ENCODE measurements around the gene LYZL4.

The LYZL4 gene

GRCh38 chr3:42381551-42382082 lies 28.8 kb downstream of the LYZL4 start:
- no peak for DNase-seq (ENCODE audit: low read depth, low spot score)

GRCh38 chr3:42377681-42378080 lies 32.7 kb downstream of the LYZL4 start:
- no peak overlapping the region for H3K27ac ChIP-seq
- DNase-seq (ENCODE audit: low read depth, low spot score): no peak

More at GRCh38 chr3:42381551-42382082, 28.8 kb downstream of the LYZL4 start:
- H3K27ac ChIP-seq: no peak overlapping the region

GRCh38 chr3:42376344-42376798 lies 34.0 kb downstream of the LYZL4 start:
- H3K27ac ChIP-seq: no peak overlapping the region
- peak; percentile 29 for DNase-seq (ENCODE audit: low read depth, low spot score)

GRCh38 chr3:42375121-42375800 lies 35.1 kb downstream of the LYZL4 start:
- no peak overlapping the region for H3K27ac ChIP-seq
- no peak for DNase-seq (ENCODE audit: low read depth, low spot score)

GRCh38 chr3:42371776-42372175 lies 38.6 kb downstream of the LYZL4 start:
- no peak overlapping the region for H3K27ac ChIP-seq
- DNase-seq (ENCODE audit: low read depth, low spot score): no peak

GRCh38 chr3:42369832-42370231 lies 40.6 kb downstream of the LYZL4 start:
- no peak for DNase-seq (ENCODE audit: low read depth, low spot score)
- H3K27ac ChIP-seq: no peak overlapping the region

- no peak overlapping the region for H3K27ac ChIP-seq
Observed at GRCh38 chr3:42369304-42369703, 41.1 kb downstream of the LYZL4 start.

GRCh38 chr3:42368861-42369260 lies 41.5 kb downstream of the LYZL4 start:
- no peak for DNase-seq (ENCODE audit: low read depth, low spot score)
- H3K27ac ChIP-seq: no peak overlapping the region

More at GRCh38 chr3:42369304-42369703, 41.1 kb downstream of the LYZL4 start:
- no peak for DNase-seq (ENCODE audit: low read depth, low spot score)

GRCh38 chr3:42367903-42368302 lies 42.5 kb downstream of the LYZL4 start:
- no peak for DNase-seq (ENCODE audit: low read depth, low spot score)
- no peak overlapping the region for H3K27ac ChIP-seq

- no peak overlapping the region for H3K27ac ChIP-seq
- DNase-seq (ENCODE audit: low read depth, low spot score): no peak
Observed at GRCh38 chr3:42366550-42366949, 43.9 kb downstream of the LYZL4 start.

GRCh38 chr3:42357335-42357734 lies 53.1 kb downstream of the LYZL4 start:
- H3K27ac ChIP-seq: no peak overlapping the region
- no peak for DNase-seq (ENCODE audit: low read depth, low spot score)

- no peak overlapping the region for H3K27ac ChIP-seq
- no peak for DNase-seq (ENCODE audit: low read depth, low spot score)
Observed at GRCh38 chr3:42355612-42356011, 54.8 kb downstream of the LYZL4 start.

- no peak for DNase-seq (ENCODE audit: low read depth, low spot score)
- H3K27ac ChIP-seq: no peak overlapping the region
Observed at GRCh38 chr3:42353631-42354030, 56.8 kb downstream of the LYZL4 start.

- DNase-seq (ENCODE audit: low read depth, low spot score): no peak
- no peak overlapping the region for H3K27ac ChIP-seq
Observed at GRCh38 chr3:42351207-42351606, 59.2 kb downstream of the LYZL4 start.

- no peak for DNase-seq (ENCODE audit: low read depth, low spot score)
- H3K27ac ChIP-seq: no peak overlapping the region
Observed at GRCh38 chr3:42349765-42350594, 60.4 kb downstream of the LYZL4 start.

GRCh38 chr3:42347928-42348327 lies 62.5 kb downstream of the LYZL4 start:
- H3K27ac ChIP-seq: no peak overlapping the region
- DNase-seq (ENCODE audit: low read depth, low spot score): no peak
